Measurements from ENCODE around the gene KLC1.

The KLC1 gene

DNA sequence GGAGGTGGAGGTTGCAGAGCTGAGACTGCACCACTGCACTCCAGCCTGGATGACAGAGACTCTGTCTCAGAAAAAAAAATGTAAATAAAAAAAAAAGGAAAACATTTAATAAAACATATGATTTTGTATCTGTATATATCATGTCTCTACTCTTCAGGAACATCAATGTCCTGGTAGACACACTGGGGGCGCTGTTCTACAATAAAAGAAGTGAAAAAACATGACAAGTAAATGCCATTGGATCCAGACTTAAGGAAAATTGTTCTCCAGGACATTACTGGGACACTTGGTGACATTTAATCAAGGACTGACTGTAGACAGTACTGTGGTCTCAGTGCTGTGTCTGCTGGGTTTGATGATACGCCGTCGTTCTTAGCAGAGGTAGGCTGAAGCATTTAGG lies 15.5 kb upstream of the KLC1 start:
- H3K27ac Mint-ChIP-seq = no peak overlapping the region
- ATAC-seq (ENCODE audit: low read depth) (no peak), DNase-seq (ENCODE audit: low spot score in 2 of 2) (no peak)
- peaks cover 2% of the 10 kb centered on the region for H3K27me3 Mint-ChIP-seq
- peaks cover 5% of the 10 kb centered on the region for H3K9me3 Mint-ChIP-seq
- peaks cover 6% of the 10 kb centered on the region for H3K36me3 Mint-ChIP-seq
- no peak overlapping the region for H3K4me3 Mint-ChIP-seq
- H3K4me1 Mint-ChIP-seq = no peaks in the 10 kb centered on the region

DNA sequence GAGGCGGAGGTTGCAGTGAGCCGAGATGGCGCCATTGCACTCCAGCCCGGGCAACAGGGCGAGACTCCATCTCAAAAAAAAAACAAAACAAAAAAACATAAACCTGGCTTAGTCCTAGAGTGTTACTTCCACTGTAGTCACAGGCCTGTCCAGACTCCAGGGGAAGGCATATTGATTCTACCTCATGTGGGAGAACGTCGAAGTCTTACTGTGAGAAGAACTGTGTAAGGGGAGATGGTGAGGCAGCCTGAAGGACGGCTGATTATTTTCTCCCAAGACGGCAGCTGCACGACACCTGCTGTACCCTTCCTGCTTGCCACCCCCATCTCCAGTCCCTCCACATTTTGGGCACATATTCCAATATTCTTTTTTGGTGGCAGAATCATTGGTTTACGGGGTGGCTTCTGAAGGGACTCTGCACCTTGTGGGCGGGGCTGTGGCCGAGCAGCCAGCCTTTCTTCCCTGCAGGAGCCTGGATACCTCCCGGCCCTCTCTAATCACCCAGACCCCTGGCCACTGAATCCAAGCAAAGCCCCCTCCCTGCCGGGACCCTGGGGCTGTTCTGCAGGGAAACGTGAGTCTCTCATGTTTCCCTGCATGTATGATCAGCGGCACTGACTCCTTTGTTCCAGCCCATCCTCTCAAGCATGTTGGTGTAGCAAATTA lies 12.2 kb upstream of the KLC1 start:
- ATAC-seq (ENCODE audit: low read depth) (no peak), DNase-seq (ENCODE audit: low spot score in 2 of 2) (no peak)
- H3K36me3 Mint-ChIP-seq = no peaks in the 10 kb centered on the region
- H3K27me3 Mint-ChIP-seq = no peaks in the 10 kb centered on the region
- peaks cover 2% of the 10 kb centered on the region for H3K4me1 Mint-ChIP-seq
- H3K4me3 Mint-ChIP-seq = no peak overlapping the region
- no peaks in the 10 kb centered on the region for H3K9me3 Mint-ChIP-seq
- no peak overlapping the region for H3K27ac Mint-ChIP-seq

DNA sequence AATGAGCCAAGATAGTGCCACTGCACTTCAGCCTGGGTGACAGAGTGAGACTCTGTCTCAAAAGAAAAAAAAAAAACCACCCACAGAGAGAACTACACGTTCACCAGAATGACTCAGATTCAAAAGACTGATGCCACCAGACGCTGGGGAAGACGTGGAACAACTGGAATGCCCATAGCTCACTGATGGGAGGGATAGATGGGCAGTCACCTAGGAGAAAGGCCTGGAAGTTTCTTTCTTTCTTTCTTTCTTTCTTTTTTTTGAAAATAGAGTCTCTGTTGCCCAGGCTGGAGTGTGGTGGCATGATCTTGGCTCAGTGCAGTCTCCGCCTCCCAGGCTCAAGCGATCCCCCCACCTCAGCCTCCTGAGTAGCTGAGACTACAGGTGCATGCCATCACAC lies 10.0 kb upstream of the KLC1 start:
- no peak overlapping the region for H3K4me3 Mint-ChIP-seq
- ATAC-seq (ENCODE audit: low read depth) = no peak
- DNase-seq (ENCODE audit: low spot score in 2 of 2) = no peak
- H3K9me3 Mint-ChIP-seq = no peaks in the 10 kb centered on the region
- H3K27me3 Mint-ChIP-seq = no peaks in the 10 kb centered on the region
- H3K4me1 Mint-ChIP-seq = peaks cover 12% of the 10 kb centered on the region
- H3K27ac Mint-ChIP-seq = no peak overlapping the region
- no peaks in the 10 kb centered on the region for H3K36me3 Mint-ChIP-seq

DNA sequence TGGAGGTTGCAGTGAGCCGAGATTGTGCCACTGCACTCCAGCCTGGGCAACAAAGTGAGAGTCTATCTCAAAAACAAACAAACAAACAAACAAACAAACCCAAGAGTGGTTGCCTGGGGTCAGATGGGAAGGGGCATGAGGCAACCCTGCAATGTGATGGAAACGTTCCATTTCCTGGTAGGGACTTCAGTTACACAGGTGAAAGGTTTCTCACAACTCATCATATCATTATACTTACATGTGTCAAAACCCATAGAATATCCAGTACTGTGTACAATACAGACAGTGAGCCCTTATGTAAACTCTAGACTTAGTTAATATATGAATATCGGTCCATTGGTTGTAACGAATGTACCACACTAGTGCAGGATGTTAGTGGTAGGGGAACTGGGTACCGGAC lies 7.2 kb upstream of the KLC1 start:
- Mint-ChIP-seq H3K9me3 (no peaks in the 10 kb centered on the region), H3K4me3 (peak overlapping the region; percentile 43), H3K4me1 (peaks cover 22% of the 10 kb centered on the region), H3K27ac (no peak overlapping the region), H3K27me3 (no peaks in the 10 kb centered on the region), H3K36me3 (no peaks in the 10 kb centered on the region)
- DNase-seq (ENCODE audit: low spot score in 2 of 2) = no peak
- no peak for ATAC-seq (ENCODE audit: low read depth)

DNA sequence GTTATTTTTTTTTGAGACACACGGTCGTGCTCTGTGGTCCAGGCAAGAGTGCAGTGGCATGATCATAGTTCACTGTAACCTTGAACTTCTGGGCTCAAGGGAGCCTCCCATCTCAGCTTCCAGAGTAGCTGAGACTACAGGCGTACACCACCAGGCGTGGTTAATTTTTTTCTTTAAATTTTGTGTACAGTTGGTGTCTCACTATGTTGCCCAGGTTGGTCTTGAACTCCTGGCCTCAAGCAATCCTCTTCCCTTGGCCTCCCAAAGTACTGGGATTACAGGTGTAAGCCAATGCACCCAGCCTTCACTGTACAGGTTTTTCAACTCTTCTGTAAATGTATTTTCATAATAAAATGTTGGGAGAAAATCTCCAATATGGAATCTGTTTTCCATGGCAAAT lies 5.7 kb upstream of the KLC1 start:
- H3K4me3 Mint-ChIP-seq = no peak overlapping the region
- H3K9me3 Mint-ChIP-seq = no peaks in the 10 kb centered on the region
- H3K27me3 Mint-ChIP-seq = no peaks in the 10 kb centered on the region
- H3K4me1 Mint-ChIP-seq = peaks cover 25% of the 10 kb centered on the region
- H3K27ac Mint-ChIP-seq = no peak overlapping the region
- ATAC-seq (ENCODE audit: low read depth) (no peak), DNase-seq (ENCODE audit: low spot score in 2 of 2) (no peak)
- H3K36me3 Mint-ChIP-seq = no peaks in the 10 kb centered on the region

DNA sequence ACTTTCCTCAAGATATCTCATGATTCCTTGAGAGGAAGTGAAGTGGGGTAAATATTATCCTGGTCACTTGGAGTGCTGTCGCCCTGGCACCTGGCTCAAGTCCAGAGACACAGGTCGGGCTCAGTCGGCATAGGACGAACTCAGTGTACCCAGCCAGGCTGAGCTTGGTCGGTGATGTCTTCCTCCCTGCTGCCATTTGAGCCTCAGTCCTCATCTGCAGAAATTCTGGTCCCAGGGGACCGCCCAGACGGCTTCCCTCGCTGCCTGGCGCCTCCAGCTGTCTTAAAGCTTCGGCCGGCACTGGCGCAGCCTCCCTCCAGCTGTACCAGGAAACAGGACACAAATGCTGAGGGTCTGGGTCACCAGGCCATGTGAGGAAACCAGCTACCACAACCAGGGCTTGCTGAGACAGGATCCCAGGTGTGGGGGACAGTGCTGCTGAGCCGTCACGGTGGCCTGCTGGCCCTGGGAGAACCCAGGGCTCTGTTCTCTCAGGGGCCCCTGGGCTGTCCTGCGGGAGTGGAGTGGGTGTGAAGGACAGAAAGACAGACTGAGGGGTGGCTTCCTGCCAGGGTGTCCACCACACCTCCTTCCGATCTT lies 5.0 kb upstream of the KLC1 start:
- Mint-ChIP-seq H3K36me3 (no peaks in the 10 kb centered on the region), H3K9me3 (no peaks in the 10 kb centered on the region), H3K4me3 (peak overlapping the region; percentile 75), H3K27me3 (no peaks in the 10 kb centered on the region), H3K4me1 (peaks cover 25% of the 10 kb centered on the region), H3K27ac (no peak overlapping the region)
- ATAC-seq (ENCODE audit: low read depth) = no peak
- peak in 1 of 2 donors; percentile 46 for DNase-seq (ENCODE audit: low spot score in 2 of 2)

DNA sequence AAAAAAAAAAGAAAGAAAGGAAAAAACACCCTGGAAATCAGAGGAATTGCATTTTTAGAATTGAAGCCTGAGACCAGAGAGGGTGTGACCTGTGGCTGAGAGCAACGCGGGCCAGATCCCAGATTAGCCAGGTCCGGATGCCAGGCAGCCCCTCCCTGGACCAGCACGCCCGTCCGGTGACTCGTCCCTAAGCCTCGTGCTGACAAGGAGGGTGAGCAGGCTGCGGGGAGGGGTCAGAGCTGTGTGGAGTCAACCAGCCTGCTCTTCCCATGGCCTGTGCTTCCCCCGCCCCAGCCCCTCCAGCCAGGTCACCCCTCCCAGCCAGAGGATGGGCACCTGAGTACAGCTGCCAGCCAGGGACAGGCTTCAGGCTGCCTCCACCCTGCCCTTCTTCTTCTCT lies 4.2 kb upstream of the KLC1 start:
- no peak overlapping the region for H3K27ac Mint-ChIP-seq
- no peaks in the 10 kb centered on the region for H3K36me3 Mint-ChIP-seq
- H3K9me3 Mint-ChIP-seq = no peaks in the 10 kb centered on the region
- peaks cover 25% of the 10 kb centered on the region for H3K4me1 Mint-ChIP-seq
- H3K27me3 Mint-ChIP-seq = no peaks in the 10 kb centered on the region
- no peak for DNase-seq (ENCODE audit: low spot score in 2 of 2)
- no peak for ATAC-seq (ENCODE audit: low read depth)
- peak overlapping the region; percentile 75 for H3K4me3 Mint-ChIP-seq

DNA sequence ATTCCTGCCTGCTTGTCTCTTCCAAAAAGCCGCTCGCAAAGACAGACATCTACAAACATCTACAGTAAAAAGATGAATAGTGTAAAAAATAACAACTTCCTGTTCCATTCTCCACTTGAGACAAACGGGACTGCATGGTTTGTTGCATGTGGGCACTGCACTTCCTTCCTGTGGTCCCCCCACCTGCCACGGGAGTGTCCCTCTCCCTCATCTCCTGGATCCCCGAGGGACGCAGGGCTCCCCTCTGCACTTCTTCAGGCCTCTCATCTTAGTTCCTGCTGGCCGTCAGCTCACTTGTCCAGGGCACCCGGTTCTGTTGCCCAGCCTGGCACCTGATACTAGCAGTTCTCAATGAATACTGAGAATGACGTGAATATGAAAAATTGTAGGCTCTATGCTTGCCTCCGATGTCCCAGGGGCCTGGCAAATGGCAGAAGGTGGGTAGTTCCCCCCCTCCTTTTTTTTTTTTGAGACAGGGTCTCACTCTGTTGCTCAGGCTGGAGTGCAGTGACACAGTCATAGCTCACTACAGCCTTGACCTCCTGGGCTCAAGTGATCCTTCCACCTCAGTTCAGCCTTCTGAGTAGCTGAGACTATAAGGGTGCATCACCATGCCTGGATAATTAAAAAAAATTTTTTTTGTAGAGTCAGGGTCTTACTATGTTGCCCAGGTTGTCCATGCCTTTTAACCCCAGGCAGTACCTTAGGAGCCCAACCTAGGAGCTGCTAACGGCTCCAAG lies 3.5 kb upstream of the KLC1 start:
- ATAC-seq (ENCODE audit: low read depth) (peak; percentile 32), DNase-seq (ENCODE audit: low spot score in 2 of 2) (peak in 1 of 2 donors; percentile 35)
- H3K36me3 Mint-ChIP-seq = no peaks in the 10 kb centered on the region
- H3K27me3 Mint-ChIP-seq = no peaks in the 10 kb centered on the region
- peak overlapping the region; percentile 0 for H3K27ac Mint-ChIP-seq
- peaks cover 27% of the 10 kb centered on the region for H3K4me1 Mint-ChIP-seq
- peak overlapping the region; percentile 75 for H3K4me3 Mint-ChIP-seq
- no peaks in the 10 kb centered on the region for H3K9me3 Mint-ChIP-seq

DNA sequence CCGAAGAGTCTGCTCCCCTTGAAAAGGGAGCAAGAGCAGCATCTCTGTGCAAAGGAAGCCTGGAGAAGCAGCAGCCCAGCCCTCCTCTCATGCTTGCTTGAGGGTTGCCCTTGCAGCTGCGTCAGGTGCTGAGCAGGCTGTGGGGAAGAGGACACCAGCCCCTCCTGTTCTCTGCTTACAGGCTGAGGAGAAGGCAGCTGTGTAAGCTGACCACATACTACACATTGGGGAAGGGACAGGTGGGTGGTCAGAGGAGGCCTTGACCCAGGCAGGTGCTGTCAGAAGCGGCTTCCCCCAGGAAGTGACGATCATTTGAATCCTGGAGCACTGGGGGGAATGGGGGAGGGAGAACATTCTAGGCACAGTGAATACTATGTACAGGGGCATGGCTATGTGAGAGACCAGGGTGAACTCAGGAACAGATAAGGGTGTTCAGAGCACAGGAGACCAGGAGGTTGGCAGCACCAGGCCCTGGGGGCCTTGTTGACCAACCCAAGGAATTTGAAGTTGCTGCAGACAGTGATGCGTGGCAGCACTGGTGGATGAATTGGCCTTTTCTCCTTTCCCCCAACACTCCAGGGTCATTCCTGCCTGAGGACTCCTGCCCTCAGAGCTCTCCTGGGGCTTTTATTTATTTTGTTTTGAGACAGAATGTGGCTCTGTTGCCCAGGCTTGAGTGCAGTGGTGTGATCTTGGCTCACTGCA lies 2.7 kb upstream of the KLC1 start:
- ATAC-seq (ENCODE audit: low read depth) (no peak), DNase-seq (ENCODE audit: low spot score in 2 of 2) (no peak)
- Mint-ChIP-seq H3K4me3 (no peak overlapping the region), H3K9me3 (no peaks in the 10 kb centered on the region), H3K27me3 (no peaks in the 10 kb centered on the region), H3K36me3 (no peaks in the 10 kb centered on the region), H3K4me1 (peaks cover 30% of the 10 kb centered on the region), H3K27ac (peak overlapping the region; percentile 40)

DNA sequence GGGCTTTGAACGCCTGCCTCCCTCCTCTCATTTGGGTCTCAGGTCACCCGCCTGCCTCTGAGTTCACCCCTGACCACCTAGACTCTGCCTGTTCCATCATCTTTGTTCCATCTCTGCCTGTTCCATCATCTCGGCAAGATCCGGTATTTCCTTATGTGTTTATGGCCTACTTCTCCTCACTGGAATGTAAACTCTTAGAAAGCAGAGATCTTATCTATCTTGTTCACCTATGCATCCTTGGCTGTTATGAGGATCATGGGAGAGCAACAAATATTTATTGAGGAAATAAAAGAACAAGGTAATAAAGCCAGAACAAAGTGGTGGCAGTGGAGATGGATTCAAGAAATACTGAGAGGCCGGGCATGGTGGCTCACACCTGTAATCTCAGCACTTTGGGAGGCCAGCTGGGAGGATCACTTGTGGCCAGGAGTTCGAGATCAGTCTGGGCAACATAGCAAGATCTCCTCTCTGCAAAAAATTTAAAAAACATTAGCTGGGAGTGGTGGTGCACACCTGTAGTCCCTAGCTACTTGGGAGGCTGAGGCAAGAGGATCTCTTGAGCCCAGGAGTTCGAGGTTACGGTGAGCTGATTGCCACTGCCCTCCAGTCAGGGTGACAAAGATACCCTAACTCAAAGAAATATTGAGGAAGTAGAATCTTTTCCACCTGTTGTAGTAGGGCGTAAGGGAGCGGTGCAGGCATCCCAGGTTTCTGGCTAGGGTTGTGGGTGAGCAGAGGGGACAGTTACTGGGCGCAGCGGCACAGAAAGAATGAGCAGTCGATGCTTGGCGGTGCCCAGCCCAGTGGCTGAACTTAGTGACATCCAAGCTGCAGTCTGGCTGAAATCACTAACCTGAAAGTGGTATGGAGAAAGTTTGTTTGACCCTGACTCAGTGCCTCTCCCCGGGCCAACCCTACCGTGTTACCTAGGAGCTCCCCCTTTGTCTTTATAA lies 1.7 kb upstream of the KLC1 start:
- H3K36me3 Mint-ChIP-seq = no peaks in the 10 kb centered on the region
- peak overlapping the region; percentile 34 for H3K4me3 Mint-ChIP-seq
- no peaks in the 10 kb centered on the region for H3K9me3 Mint-ChIP-seq
- ATAC-seq (ENCODE audit: low read depth) = no peak
- peaks cover 26% of the 10 kb centered on the region for H3K4me1 Mint-ChIP-seq
- H3K27ac Mint-ChIP-seq = peak overlapping the region; percentile 95
- DNase-seq (ENCODE audit: low spot score in 2 of 2) = no peak
- H3K27me3 Mint-ChIP-seq = no peaks in the 10 kb centered on the region

DNA sequence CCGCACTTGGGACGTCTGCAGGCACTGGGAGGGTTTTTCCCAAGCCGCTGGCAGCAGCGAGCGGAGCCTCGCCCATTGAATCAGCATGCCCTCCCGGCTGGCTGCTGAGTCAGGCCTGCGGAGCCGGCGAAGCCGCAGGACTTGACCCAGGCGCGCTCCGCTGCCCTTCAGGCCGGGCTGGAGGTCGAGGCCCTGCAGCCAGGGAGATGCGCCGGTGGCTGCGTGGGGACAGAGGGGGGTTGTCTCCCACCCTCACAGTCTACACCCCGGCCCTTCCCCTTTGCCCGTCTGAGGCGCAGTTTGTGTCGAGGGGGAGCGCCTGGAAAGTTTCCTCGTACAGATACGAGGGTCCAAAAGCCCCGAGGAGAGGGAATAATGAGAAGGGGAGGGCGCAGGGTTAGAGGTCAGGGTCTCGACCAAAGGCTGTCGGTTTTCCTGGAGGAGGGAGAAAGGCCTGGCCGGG lies 759 bp upstream of the KLC1 start:
- H3K9me3 Mint-ChIP-seq = no peaks in the 10 kb centered on the region
- H3K27me3 Mint-ChIP-seq = no peaks in the 10 kb centered on the region
- peak overlapping the region; percentile 93 for H3K4me3 Mint-ChIP-seq
- H3K4me1 Mint-ChIP-seq = peaks cover 27% of the 10 kb centered on the region
- peak overlapping the region; percentile 95 for H3K27ac Mint-ChIP-seq
- H3K36me3 Mint-ChIP-seq = peaks cover 2% of the 10 kb centered on the region
- DNase-seq (ENCODE audit: low spot score in 2 of 2) = peak; percentile 23 to 40
- no peak for ATAC-seq (ENCODE audit: low read depth)

DNA sequence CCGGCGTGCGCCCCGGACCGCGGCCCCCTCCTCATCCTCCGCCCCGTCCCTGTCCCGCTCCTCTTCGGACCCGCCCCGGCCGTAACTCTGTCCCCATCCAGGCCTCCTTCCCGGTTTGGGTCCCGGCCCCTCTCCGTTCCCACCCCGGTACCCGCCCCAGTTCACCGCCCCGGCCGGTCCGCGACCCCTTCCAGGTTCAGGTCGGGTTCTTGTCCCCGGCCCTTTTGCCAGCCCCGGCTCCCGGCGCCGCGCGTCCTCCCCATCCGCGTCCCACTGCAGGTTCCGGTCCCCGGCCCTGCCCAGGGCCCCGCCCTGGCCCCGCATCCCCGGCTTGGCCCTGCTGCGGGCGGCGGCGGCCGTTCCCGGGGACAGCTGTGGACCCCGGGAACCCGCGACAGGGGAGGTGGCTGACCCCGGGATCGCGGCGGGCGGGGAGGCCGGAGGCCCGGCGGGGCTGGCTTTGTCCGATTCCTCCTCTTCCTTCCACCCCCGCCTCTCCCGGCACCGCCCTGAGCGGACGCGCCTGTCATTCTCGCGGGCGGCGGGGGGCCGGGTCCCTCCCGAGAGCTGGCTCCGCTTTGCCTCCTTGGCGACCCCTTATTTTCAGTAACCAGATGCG lies 601 bp downstream of the KLC1 start:
- H3K27me3 Mint-ChIP-seq = no peaks in the 10 kb centered on the region
- peaks cover 5% of the 10 kb centered on the region for H3K36me3 Mint-ChIP-seq
- ATAC-seq (ENCODE audit: low read depth) (peak; percentile 17), DNase-seq (ENCODE audit: low spot score in 2 of 2) (peak in 1 of 2 donors; percentile 25)
- peak overlapping the region; percentile 93 for H3K4me3 Mint-ChIP-seq
- no peaks in the 10 kb centered on the region for H3K9me3 Mint-ChIP-seq
- H3K4me1 Mint-ChIP-seq = peaks cover 30% of the 10 kb centered on the region
- peak overlapping the region; percentile 84 for H3K27ac Mint-ChIP-seq

Data from memory B cell (primary cell).